HepG2 (cell line): ENCODE results near the gene PPP1R12B. TPM values are rescaled to one million over a fixed set of nuclear protein-coding genes. Genes with fewer than 3 reads are reported as not detected.

Experiments
- ATAC-seq: fragments of 200-7000 bp; cut with Tn5 transposase; 3 replicates; pipeline ENCODE4 v1.9.1; 2020; ENCODE audit warnings: mild to moderate bottlenecking, moderate library complexity
- BruUV-seq: library from RNA; stranded (reverse); fragments of 400-500 nt; replicated peaks from 2 replicates; lab custom pipeline; 2021; lab: Mats Ljungman, UMichigan
- CTCF ChIA-PET: fragments of 300-600 bp; formaldehyde crosslinking; extraction: SDS; loops from one replicate; lab custom pipeline; 2021; ENCODE audit warnings: low total read pairs, inconsistent platforms, low intra/inter-chr PET ratio; lab: Yijun Ruan, JAX
- POLR2A ChIA-PET: fragments of 350-600 bp; sonication (Branson Sonifier 250); formaldehyde crosslinking; loops from one replicate; lab custom pipeline; 2020; ENCODE audit warnings: antibody characterized with exemption, inconsistent platforms; lab: Yijun Ruan, JAX
- DNase-seq: peaks from one replicate; pipeline ENCODE4 v3.0.0-alpha.2; 2015; ENCODE audit warnings: low spot score
- FAIRE-seq: peaks from 3 replicates; lab custom pipeline; 2011; peaks lifted over from hg19 to GRCh38; lab: Jason Lieb, UNC
- H2AFZ ChIP-seq: one replicate; pipeline ENCODE4 v1.6.1; 2011; ENCODE audit warnings: low read length, inconsistent platforms
- H3K27ac ChIP-seq: fragments of 300-600 bp; 3 replicates; pipeline ENCODE4 v1.8.0; 2011; ENCODE audit warnings: mixed run types, mild to moderate bottlenecking, mixed read lengths, low read length, inconsistent platforms; ENCODE audit not compliant: insufficient read depth; ENCODE audit errors: extremely low read length
- H3K27me3 ChIP-seq, 2 experiments: fragments of 200-600 bp in 1 of 2; 2 replicates in 1 of 2; 3 replicates in 1 of 2; pipeline versions ENCODE4 v1.6.0 to v1.8.0; 2011; ENCODE audit warnings: low read length in 2 of 2, mild to moderate bottlenecking in 2 of 2, moderate library complexity in 2 of 2, inconsistent platforms in 1 of 2; ENCODE audit not compliant: insufficient read depth in 2 of 2, control insufficient read depth in 1 of 2
- H3K36me3 ChIP-seq, 2 experiments: fragments of 200-600 bp in 1 of 2; replicated peaks in 1 of 2; 2 replicates in 1 of 2; 3 replicates in 1 of 2; pipeline versions ENCODE4 v1.5.1 to v1.8.0; 2011; ENCODE audit warnings: low read length in 2 of 2, inconsistent platforms in 1 of 2; ENCODE audit not compliant: insufficient read depth in 2 of 2, control insufficient read depth in 1 of 2
- H3K4me1 ChIP-seq: 2 replicates; pipeline ENCODE4 v1.5.1; 2012; ENCODE audit warnings: low read length, inconsistent platforms; ENCODE audit not compliant: insufficient read depth
- H3K4me2 ChIP-seq: 2 replicates; pipeline ENCODE4 v1.6.0; 2011; ENCODE audit warnings: low read depth, low read length, inconsistent platforms
- H3K4me3 ChIP-seq, 3 experiments: fragments of 200-600 bp in 1 of 3; sonication (generic), shearing (Covaris generic) in 1 of 3; replicated peaks in 1 of 3; 2 replicates each; pipeline ENCODE4 v1.5.1; 2011 to 2016; ENCODE audit warnings: low read length in 3 of 3, inconsistent platforms in 2 of 3, low read depth in 2 of 3, mild to moderate bottlenecking in 2 of 3, control low read depth in 1 of 3, mixed read lengths in 1 of 3; ENCODE audit not compliant: insufficient read depth in 1 of 3
- H3K79me2 ChIP-seq: one replicate; pipeline ENCODE4 v1.6.1; 2011; ENCODE audit warnings: low read length, inconsistent platforms; ENCODE audit not compliant: insufficient read depth
- H3K9ac ChIP-seq: 2 replicates; pipeline ENCODE4 v1.6.0; 2011; ENCODE audit warnings: mild to moderate bottlenecking, low read depth, low read length, inconsistent platforms; ENCODE audit not compliant: insufficient read depth
- H3K9me3 ChIP-seq: 2 replicates; pipeline ENCODE4 v1.5.1; 2012; ENCODE audit warnings: mild to moderate bottlenecking, low read length
- H4K20me1 ChIP-seq: 2 replicates; pipeline ENCODE4 v1.6.0; 2011; ENCODE audit warnings: inconsistent platforms, mild to moderate bottlenecking, low read length, moderate library complexity; ENCODE audit not compliant: insufficient read depth
- AGO2 ChIP-seq: fragments of 200-400 bp; formaldehyde crosslinking; optimal IDR thresholded peaks from 2 replicates; pipeline ENCODE3; 2017; ENCODE audit warnings: mild to moderate bottlenecking, low read depth, low read length, moderate library complexity
- CSRNP1 ChIP-seq: sonication (generic); formaldehyde crosslinking; IDR thresholded peaks from 2 replicates; pipeline ENCODE4 v1.8.1; 2023; ENCODE audit warnings: mild to moderate bottlenecking, missing genetic modification reagents
- ETV6 ChIP-seq: sonication (generic); formaldehyde crosslinking; conservative IDR thresholded peaks from 2 replicates; pipeline ENCODE4 v1.4.0; 2020; ENCODE audit warnings: missing genetic modification reagents
- GFI1 ChIP-seq: sonication (generic); formaldehyde crosslinking; IDR thresholded peaks from 2 replicates; pipeline ENCODE4 v1.5.0; 2020; ENCODE audit warnings: missing genetic modification reagents, mild to moderate bottlenecking, borderline replicate concordance
- JUND ChIP-seq: sonication (generic); formaldehyde crosslinking; IDR thresholded peaks from 2 replicates; pipeline ENCODE4 v1.8.0; 2022; ENCODE audit warnings: mild to moderate bottlenecking, missing genetic modification reagents
- KDM3A ChIP-seq: IDR thresholded peaks from 2 replicates; pipeline ENCODE4 v1.6.1; 2018; ENCODE audit warnings: low read depth, missing compliant biosample characterization
- MAFK ChIP-seq, 2 experiments: IDR thresholded peaks in 1 of 2; conservative IDR thresholded peaks in 1 of 2; 2 replicates each; pipeline ENCODE4 v1.6.1; 2011; ENCODE audit warnings: improper control_type of control experiment in 2 of 2, low read length in 2 of 2
- NFRKB ChIP-seq: fragments of 450-650 bp; IDR thresholded peaks from 2 replicates; pipeline ENCODE4 v1.6.1; 2017
- NR2F2 ChIP-seq: IDR thresholded peaks from 2 replicates; pipeline ENCODE4 v1.6.1; 2012; ENCODE audit warnings: low read depth, inconsistent platforms, borderline replicate concordance
- RELA ChIP-seq: sonication (generic); formaldehyde crosslinking; IDR thresholded peaks from 2 replicates; pipeline ENCODE4 v1.4.0; 2020; ENCODE audit warnings: missing genetic modification reagents
- SIN3B ChIP-seq: fragments of 150-350 bp; IDR thresholded peaks from 2 replicates; pipeline ENCODE4 v1.6.1; 2014; ENCODE audit warnings: low read length
- SUZ12 ChIP-seq: fragments of 150-350 bp; IDR thresholded peaks from 2 replicates; pipeline ENCODE4 v1.6.1; 2014; ENCODE audit warnings: low read depth, low read length
- ZFY ChIP-seq: sonication (generic); formaldehyde crosslinking; IDR thresholded peaks from 2 replicates; pipeline ENCODE4 v1.4.0; 2020; ENCODE audit warnings: missing genetic modification reagents
- ZNF124 ChIP-seq: sonication (generic); formaldehyde crosslinking; IDR thresholded peaks from 2 replicates; pipeline ENCODE4 v1.4.0; 2020; ENCODE audit warnings: missing genetic modification reagents
- ZNF256 ChIP-seq: sonication (generic); formaldehyde crosslinking; conservative IDR thresholded peaks from 2 replicates; pipeline ENCODE4 v1.4.0; 2020; ENCODE audit warnings: missing genetic modification reagents
- ZNF335 ChIP-seq: sonication (generic); formaldehyde crosslinking; IDR thresholded peaks from 2 replicates; pipeline ENCODE4 v1.4.0; 2020; ENCODE audit warnings: missing genetic modification reagents
- ZNF431 ChIP-seq: sonication (generic); formaldehyde crosslinking; IDR thresholded peaks from 2 replicates; pipeline ENCODE4 v1.9.0; 2022; ENCODE audit warnings: missing genetic modification reagents, low read depth, mild to moderate bottlenecking, borderline replicate concordance
- ZNF615 ChIP-seq: sonication (generic); formaldehyde crosslinking; IDR thresholded peaks from 2 replicates; pipeline ENCODE4 v1.5.0; 2020; ENCODE audit warnings: mild to moderate bottlenecking, missing genetic modification reagents, borderline replicate concordance
- ZNF883 ChIP-seq: sonication (generic); formaldehyde crosslinking; IDR thresholded peaks from 2 replicates; pipeline ENCODE4 v1.5.1; 2020; ENCODE audit warnings: mild to moderate bottlenecking, missing genetic modification reagents; ENCODE audit errors: not compliant biosample characterization
- WGBS: methylation state at CpG from one replicate; pipeline ENCODE4 v1.1.6; 2017; ENCODE audit warnings: low lambda C conversion rate; 5-methylcytosine and 5-hydroxymethylcytosine counted together
- in situ Hi-C: cut with HindIII; loops from 2 replicates; pipeline ENCODE4 v1.10.0; 2017; ENCODE audit warnings: low pct_unique_long_range_greater_than_20kb; ENCODE audit not compliant: extremely low pct_ligation_motif_present
- intact Hi-C: fragments of 100-400 bp; cut with micrococcal nuclease; formaldehyde crosslinking; loops from one replicate; pipeline ENCODE4 v1.10.0; 2022; ENCODE audit not compliant: unreplicated experiment
- polyA plus RNA-seq, 8 experiments: library from polyadenylated mRNA; depleted of rRNA in 3 of 8; stranded (reverse) in 7 of 8; unstranded in 1 of 8; fragments of >200 nt; fragmentation: Illumina TruSeq in 4 of 8; extraction: Trizol in 4 of 8; gene quantifications; 2 replicates each; pipeline versions ENCODE4 v1.2.1 to v1.2.3, GENCODE V29; 2011 to 2016; ENCODE audit warnings: low read depth in 4 of 8, missing spikeins in 1 of 8, mixed read lengths in 1 of 8; ENCODE audit not compliant: insufficient read depth in 1 of 8
- total RNA-seq, 5 experiments: library from RNA; depleted of rRNA; stranded (reverse); fragments of >200 nt; fragmentation: Illumina TruSeq; extraction: Trizol; gene quantifications; 2 replicates each; pipeline ENCODE4 v1.2.3, GENCODE V29; 2016; ENCODE audit warnings: low read depth in 1 of 5

The PPP1R12B gene
- total and polyA plus RNA-seq, 2 of the 13 experiments (the other 11 are each of a cell fraction or from before 2014, with no cell fraction given): 12.0 to 13.6 TPM

GRCh38 chr1:202357506-202357905 is 9.0 kb downstream of the PPP1R12B start (continued):
- TF ChIP-seq ZNF335 (CRISPR knock-in tag): no peak

GRCh38 chr1:202361224-202361623 is 12.7 kb downstream of the PPP1R12B start:
- H4K20me1 ChIP-seq: no peaks in the 10 kb centered on the region
- TF ChIP-seq GFI1 (CRISPR knock-in tag) (no peak), ZNF256 (CRISPR knock-in tag) (no peak), RELA (CRISPR knock-in tag) (no peak), MAFK (conservative IDR thresholded peaks at IDR 0.05 in 1 of 2, IDR thresholded peaks at IDR 0.05 in 1 of 2; ENCODE audit: low read length in 2 of 2) (no peak), SUZ12 (no peak), NFRKB (no peak), ZNF431 (no peak), ZNF615 (CRISPR knock-in tag) (no peak), KDM3A (CRISPR knock-in tag) (no peak), SIN3B (no peak), JUND (CRISPR knock-in tag) (no peak), CSRNP1 (CRISPR knock-in tag) (no peak), NR2F2 (no peak), ZFY (CRISPR knock-in tag) (no peak), AGO2 (no peak), ETV6 (CRISPR knock-in tag) (no peak), ZNF124 (CRISPR knock-in tag) (no peak), ZNF883 (no peak)
- TF ChIP-seq, all 625 proteins: peak for 0
- ATAC-seq (no peak), DNase-seq (no peak), FAIRE-seq (no peak)
- no peak overlapping the region for H3K9ac ChIP-seq
- H3K27me3 ChIP-seq: no peaks in the 10 kb centered on the region
- in situ Hi-C loops (no loop called here), intact Hi-C loops (no loop called here)
- POLR2A ChIA-PET: no interaction called here
- H3K27ac ChIP-seq: no peak overlapping the region
- H3K36me3 ChIP-seq: no peaks in the 10 kb centered on the region
- WGBS: 95% methylated on average over 2 of the region's 2 CpGs
- CTCF ChIA-PET: no interaction called here
- BruUV-seq: no TSS peak
- no peaks in the 10 kb centered on the region for H3K9me3 ChIP-seq
- H3K4me2 ChIP-seq: no peak overlapping the region
- no peaks in the 10 kb centered on the region for H3K4me1 ChIP-seq
- H3K79me2 ChIP-seq: peaks cover 44% of the 10 kb centered on the region
- no peak overlapping the region for H3K4me3 ChIP-seq
- no peak overlapping the region for H2AFZ ChIP-seq
